Measurements from ENCODE around the gene PNKD.

The PNKD gene

DNA sequence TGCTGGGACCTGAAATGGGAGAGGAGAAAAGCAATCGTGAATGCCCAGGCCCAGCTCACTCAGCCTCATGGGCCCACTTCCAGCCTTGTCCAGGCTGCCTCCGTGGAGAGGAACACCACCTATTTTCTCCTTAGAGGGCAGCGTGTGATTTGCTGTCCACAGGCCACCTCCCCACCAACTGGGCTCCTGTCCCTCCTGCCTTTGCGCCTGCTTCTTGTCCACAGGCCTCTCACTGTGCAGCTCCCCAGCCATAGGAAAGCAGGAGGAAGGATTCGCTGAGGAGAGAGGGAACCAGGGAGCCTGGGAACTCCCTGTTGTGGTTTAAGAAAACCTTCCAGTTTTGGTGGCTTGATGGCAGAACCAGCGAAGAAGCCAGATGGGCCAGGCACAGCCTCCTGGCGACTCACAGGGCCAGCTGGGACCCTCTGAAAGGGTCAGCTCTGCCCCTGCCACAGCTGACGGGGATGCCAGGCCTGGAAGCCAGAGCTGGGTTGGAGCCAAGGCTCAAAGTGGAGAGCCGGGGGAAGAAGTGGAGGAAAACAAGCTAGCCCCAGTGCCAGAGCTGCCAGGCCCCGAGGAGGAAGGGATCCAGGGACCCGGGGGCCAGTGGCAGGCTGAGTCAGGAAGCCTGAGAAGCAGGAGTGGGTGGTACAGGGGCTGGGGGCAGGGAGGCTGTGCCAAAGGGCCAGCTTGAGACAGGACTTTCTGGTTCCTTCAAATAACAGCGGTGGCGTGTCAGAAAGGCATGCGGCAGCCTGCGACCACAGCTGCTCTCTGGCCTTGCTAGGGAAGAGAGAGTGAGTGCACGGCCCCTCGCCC, 12.1 kb downstream of the PNKD start:
- H3K27me3 ChIP-seq (ENCODE audit: control insufficient read depth, insufficient read depth, low read length), result no peaks in the 10 kb centered on the region
- DNase-seq (ENCODE audit: low read depth, low spot score), result no peak
- 0 out of 2 replicates have a peak, but pooled peaks cover 4% of the 10 kb centered on the region for H3K36me3 ChIP-seq (ENCODE audit: control insufficient read depth, insufficient read depth, low read length)
- no peaks in the 10 kb centered on the region for H3K9me3 ChIP-seq (ENCODE audit: control insufficient read depth, insufficient read depth, low read length)
- no peak overlapping the region for H3K4me3 ChIP-seq (ENCODE audit: low read length)
- H3K4me1 ChIP-seq (ENCODE audit: control insufficient read depth, insufficient read depth, low read length), result peaks cover 3% of the 10 kb centered on the region; the same call in 1 of the 2 replicates
- H3K27ac ChIP-seq (ENCODE audit: low read length), result no peak overlapping the region
- no CpG with 5 or more reads among the region's 17 CpGs for WGBS (ENCODE audit: insufficient coverage, insufficient read length)

DNA sequence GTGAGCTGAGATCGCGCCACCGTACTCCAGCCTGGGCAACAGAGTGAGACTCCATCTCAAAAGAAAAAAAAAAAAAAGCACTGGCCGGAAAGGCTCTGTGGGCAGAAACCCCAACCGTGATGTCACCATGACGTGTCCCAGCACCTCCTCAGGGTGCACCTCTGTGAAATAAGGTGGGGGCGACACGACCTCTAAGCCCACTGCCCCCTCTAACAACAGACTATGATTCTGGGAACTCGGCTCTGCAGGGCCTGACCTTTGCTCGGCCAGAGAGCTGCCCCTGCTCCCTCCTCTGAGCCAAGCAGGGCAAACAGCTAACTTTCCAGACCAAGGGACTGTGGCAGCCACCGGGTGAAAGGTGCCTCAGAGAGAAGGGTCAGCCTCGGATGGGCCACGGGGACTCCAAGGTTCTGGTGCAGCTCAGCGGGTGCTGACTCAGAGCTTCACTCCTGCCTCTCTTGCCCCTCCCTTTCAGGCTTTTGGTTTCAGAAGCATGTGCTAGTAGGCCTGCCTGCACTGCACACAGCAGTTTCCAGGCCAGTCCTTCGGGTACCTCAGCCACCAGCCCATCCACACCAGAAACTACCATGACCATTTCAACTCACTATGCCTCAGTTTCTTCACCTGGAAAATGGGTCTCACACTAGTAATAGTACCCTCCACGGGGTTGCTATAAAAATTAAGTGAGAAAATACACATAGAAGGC, 13.9 kb downstream of the PNKD start:
- peaks cover 3% of the 10 kb centered on the region for H3K4me1 ChIP-seq (ENCODE audit: control insufficient read depth, insufficient read depth, low read length)
- no peaks in the 10 kb centered on the region for H3K36me3 ChIP-seq (ENCODE audit: control insufficient read depth, insufficient read depth, low read length)
- no peaks in the 10 kb centered on the region for H3K9me3 ChIP-seq (ENCODE audit: control insufficient read depth, insufficient read depth, low read length)
- H3K4me3 ChIP-seq (ENCODE audit: low read length), result no peak overlapping the region
- H3K27ac ChIP-seq (ENCODE audit: low read length), result no peak overlapping the region
- no CpG with 5 or more reads among the region's 16 CpGs for WGBS (ENCODE audit: insufficient coverage, insufficient read length)
- H3K27me3 ChIP-seq (ENCODE audit: control insufficient read depth, insufficient read depth, low read length), result no peaks in the 10 kb centered on the region
- no peak for DNase-seq (ENCODE audit: low read depth, low spot score)

DNA sequence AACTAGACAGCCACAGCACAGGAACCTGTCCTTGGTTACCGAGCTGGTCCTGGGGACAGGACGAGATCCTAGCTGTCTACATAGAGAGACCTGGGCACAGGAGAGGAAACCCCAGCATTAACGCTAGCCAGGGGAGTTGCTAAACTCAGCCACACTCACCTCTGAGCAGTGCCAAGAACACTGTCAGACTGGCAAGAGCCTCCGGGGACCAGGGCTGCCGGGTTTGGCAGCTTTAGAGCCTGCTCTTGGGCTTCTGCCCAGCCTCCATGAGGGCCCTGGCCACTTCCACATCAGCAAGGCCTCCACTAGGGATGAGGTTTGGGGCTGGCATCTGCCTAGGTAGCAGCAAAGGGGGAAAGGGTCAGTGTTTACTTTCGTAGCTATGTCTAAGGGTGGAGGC, 15.3 kb downstream of the PNKD start:
- no peak overlapping the region for H3K27ac ChIP-seq (ENCODE audit: low read length)
- WGBS (ENCODE audit: insufficient coverage, insufficient read length), result no CpG with 5 or more reads among the region's 6 CpGs
- H3K4me3 ChIP-seq (ENCODE audit: low read length), result no peak overlapping the region
- peaks cover 3% of the 10 kb centered on the region for H3K4me1 ChIP-seq (ENCODE audit: control insufficient read depth, insufficient read depth, low read length)
- H3K36me3 ChIP-seq (ENCODE audit: control insufficient read depth, insufficient read depth, low read length), result no peaks in the 10 kb centered on the region
- H3K9me3 ChIP-seq (ENCODE audit: control insufficient read depth, insufficient read depth, low read length), result no peaks in the 10 kb centered on the region
- no peak for DNase-seq (ENCODE audit: low read depth, low spot score)
- no peaks in the 10 kb centered on the region for H3K27me3 ChIP-seq (ENCODE audit: control insufficient read depth, insufficient read depth, low read length)

- no peak for DNase-seq (ENCODE audit: low read depth, low spot score)
- Histone ChIP-seq H3K27me3 (ENCODE audit: control insufficient read depth, insufficient read depth, low read length) (no peaks in the 10 kb centered on the region), H3K4me1 (ENCODE audit: control insufficient read depth, insufficient read depth, low read length) (peaks cover 3% of the 10 kb centered on the region), H3K9me3 (ENCODE audit: control insufficient read depth, insufficient read depth, low read length) (no peaks in the 10 kb centered on the region), H3K27ac (ENCODE audit: low read length) (no peak overlapping the region), H3K36me3 (ENCODE audit: control insufficient read depth, insufficient read depth, low read length) (no peaks in the 10 kb centered on the region), H3K4me3 (ENCODE audit: low read length) (no peak overlapping the region)
- WGBS (ENCODE audit: insufficient coverage, insufficient read length), result no CpG with 5 or more reads among the region's 11 CpGs
These were observed 16.5 kb downstream of the PNKD start for GRCh38 chr2:218286570-218287459.

DNA sequence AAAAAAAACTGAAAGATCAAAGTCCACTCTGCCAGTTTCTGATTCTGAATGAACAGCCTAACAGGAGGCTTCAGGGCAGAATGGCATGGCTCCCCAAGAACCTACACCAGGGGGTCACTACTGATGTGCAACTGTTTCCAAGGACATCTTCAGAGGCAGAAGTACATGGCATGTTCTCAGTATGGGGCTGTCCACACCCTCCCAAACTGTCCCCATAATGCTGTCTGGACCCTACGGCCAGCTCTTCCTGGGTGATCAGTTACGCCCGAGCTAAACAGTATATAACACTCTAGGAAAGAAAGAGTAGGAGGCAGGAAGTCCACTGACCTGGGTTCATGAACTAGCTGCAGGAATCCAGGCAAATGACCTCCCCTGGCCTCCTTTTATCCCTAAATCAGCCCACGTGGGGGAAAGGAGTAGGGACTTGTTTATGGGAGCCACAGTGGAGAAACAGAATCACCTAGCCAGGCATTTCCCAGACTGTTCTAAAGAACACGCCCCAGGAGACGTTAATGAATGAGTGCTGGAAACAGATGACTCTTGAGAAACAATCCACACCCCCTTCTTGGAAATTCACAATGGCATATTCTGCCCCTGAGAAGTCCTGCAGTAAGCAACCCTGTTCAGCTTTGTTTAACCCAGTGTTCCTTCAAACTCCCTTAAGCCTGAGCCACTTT, 19.5 kb downstream of the PNKD start:
- Histone ChIP-seq H3K4me1 (ENCODE audit: control insufficient read depth, insufficient read depth, low read length) (peaks cover 5% of the 10 kb centered on the region), H3K4me3 (ENCODE audit: low read length) (no peak overlapping the region), H3K27me3 (ENCODE audit: control insufficient read depth, insufficient read depth, low read length) (no peaks in the 10 kb centered on the region), H3K9me3 (ENCODE audit: control insufficient read depth, insufficient read depth, low read length) (no peaks in the 10 kb centered on the region), H3K36me3 (ENCODE audit: control insufficient read depth, insufficient read depth, low read length) (no peaks in the 10 kb centered on the region), H3K27ac (ENCODE audit: low read length) (no peak overlapping the region)
- no CpG with 5 or more reads among the region's 6 CpGs for WGBS (ENCODE audit: insufficient coverage, insufficient read length)
- no peak for DNase-seq (ENCODE audit: low read depth, low spot score)

DNA sequence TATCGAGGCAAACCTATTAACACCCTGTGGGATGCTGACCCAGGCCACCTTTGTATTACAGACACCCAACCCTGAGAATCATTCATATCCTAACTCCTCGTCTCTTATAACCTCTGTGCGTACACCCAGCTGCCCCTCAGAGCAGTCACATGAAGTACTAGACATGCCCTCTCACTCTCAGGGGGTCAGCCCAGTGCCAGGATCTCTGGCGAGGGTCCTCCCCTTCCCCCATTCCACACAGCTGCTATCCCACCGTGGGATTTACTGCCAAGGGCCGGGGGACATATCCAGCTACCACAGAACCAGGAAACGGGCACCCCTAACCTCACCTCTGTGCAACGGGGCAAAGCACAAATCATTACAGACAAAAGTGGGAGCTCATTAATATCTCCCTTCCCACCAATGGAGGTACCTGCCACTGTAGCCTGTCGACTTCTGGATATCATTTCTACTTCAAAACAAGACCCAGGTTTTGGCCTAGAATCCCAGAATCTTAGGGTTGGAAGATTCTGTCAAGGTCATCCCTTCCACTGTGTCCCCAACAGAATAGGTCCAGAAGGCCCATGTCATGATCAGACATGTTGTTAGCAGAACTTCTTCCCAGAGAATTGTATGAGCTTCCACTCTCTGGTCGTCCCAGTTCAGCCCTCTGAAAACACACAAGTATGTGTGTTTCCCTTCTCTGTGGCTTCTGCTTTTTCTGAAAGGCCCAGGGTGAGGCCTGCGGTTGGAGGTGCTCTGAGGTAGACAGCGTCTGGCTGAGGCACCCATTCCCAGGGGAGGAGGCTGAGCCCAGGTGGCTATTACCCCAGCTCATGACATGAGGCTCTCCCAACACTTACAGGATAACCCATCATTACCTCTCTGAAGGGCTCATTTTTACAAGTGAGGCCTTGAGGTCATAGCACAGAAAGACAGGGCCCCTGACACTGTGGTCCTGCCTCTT, 20.3 kb downstream of the PNKD start:
- WGBS (ENCODE audit: insufficient coverage, insufficient read length), result no CpG with 5 or more reads among the region's 12 CpGs
- peaks cover 5% of the 10 kb centered on the region for H3K4me1 ChIP-seq (ENCODE audit: control insufficient read depth, insufficient read depth, low read length)
- H3K4me3 ChIP-seq (ENCODE audit: low read length), result no peak overlapping the region
- H3K36me3 ChIP-seq (ENCODE audit: control insufficient read depth, insufficient read depth, low read length), result no peaks in the 10 kb centered on the region
- H3K9me3 ChIP-seq (ENCODE audit: control insufficient read depth, insufficient read depth, low read length), result no peaks in the 10 kb centered on the region
- H3K27me3 ChIP-seq (ENCODE audit: control insufficient read depth, insufficient read depth, low read length), result no peaks in the 10 kb centered on the region
- no peak for DNase-seq (ENCODE audit: low read depth, low spot score)
- H3K27ac ChIP-seq (ENCODE audit: low read length), result no peak overlapping the region

- DNase-seq (ENCODE audit: low read depth, low spot score), result no peak
- peak overlapping the region; percentile 79; the same call in 1 of the 2 replicates for H3K4me3 ChIP-seq (ENCODE audit: low read length)
- H3K9me3 ChIP-seq (ENCODE audit: control insufficient read depth, insufficient read depth, low read length), result no peaks in the 10 kb centered on the region
- no peaks in the 10 kb centered on the region for H3K36me3 ChIP-seq (ENCODE audit: control insufficient read depth, insufficient read depth, low read length)
- H3K27me3 ChIP-seq (ENCODE audit: control insufficient read depth, insufficient read depth, low read length), result no peaks in the 10 kb centered on the region
- WGBS (ENCODE audit: insufficient coverage, insufficient read length), result no CpG with 5 or more reads among the region's 12 CpGs
- H3K27ac ChIP-seq (ENCODE audit: low read length), result no peak overlapping the region
- H3K4me1 ChIP-seq (ENCODE audit: control insufficient read depth, insufficient read depth, low read length), result peaks cover 5% of the 10 kb centered on the region
These were observed 21.2 kb downstream of the PNKD start for GRCh38 chr2:218291318-218292047.

- no peaks in the 10 kb centered on the region for H3K36me3 ChIP-seq (ENCODE audit: control insufficient read depth, insufficient read depth, low read length)
- no peak for DNase-seq (ENCODE audit: low read depth, low spot score)
- H3K9me3 ChIP-seq (ENCODE audit: control insufficient read depth, insufficient read depth, low read length), result no peaks in the 10 kb centered on the region
- no peak within 1 kb of the TSS for H3K27ac ChIP-seq (ENCODE audit: low read length)
- peaks cover 2% of the 10 kb centered on the region for H3K4me1 ChIP-seq (ENCODE audit: control insufficient read depth, insufficient read depth, low read length)
- H3K4me3 ChIP-seq (ENCODE audit: low read length), result peak within 1 kb of the TSS; percentile 79; the same call in 1 of the 2 replicates
- H3K27me3 ChIP-seq (ENCODE audit: control insufficient read depth, insufficient read depth, low read length), result no peaks in the 10 kb centered on the region
- WGBS (ENCODE audit: insufficient coverage, insufficient read length), result no CpG with 5 or more reads among the region's 63 CpGs
These were observed 22.0 kb downstream of the PNKD start, which contains the start of gene TMBIM1 for GRCh38 chr2:218292048-218293014. Gene TMBIM1 (minus strand): TSS chr2:218292503. CDS start chr2:218282141, 10,362 bp downstream.

All from iPS DF 6.9 (cell line).